ENCODE results near the gene PARM1.

Gene PARM1

DNA sequence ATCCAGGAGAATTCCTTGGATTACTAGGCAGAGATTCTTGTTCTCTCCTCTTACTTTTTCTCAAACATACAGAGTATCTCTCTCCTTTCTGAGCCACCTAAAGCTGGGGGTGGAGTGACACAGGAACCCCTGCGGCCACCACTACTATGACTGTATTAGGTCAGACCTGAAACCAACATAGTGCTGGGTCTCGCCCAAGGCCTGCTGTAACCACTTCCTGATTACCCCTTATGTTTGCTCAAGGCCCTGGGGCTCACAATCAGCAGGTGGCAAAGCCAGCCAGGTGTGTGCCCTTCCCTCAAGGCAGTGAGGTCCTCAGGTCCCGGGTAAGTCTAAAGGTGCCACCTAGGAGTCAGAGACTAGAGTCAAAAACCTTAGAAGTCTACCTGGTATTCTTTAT, 166.4 kb downstream of the PARM1 start:
- peaks cover 24% of the 10 kb centered on the region for H3K9me3 Mint-ChIP-seq
- no peak overlapping the region for H3K27ac Mint-ChIP-seq
- H3K4me1 Mint-ChIP-seq (ENCODE audit: low read depth): peaks cover 5% of the 10 kb centered on the region
- no peaks in the 10 kb centered on the region for H3K36me3 Mint-ChIP-seq (ENCODE audit: low read depth)
- no peak overlapping the region for H3K4me3 Mint-ChIP-seq
- no peaks in the 10 kb centered on the region for H3K27me3 Mint-ChIP-seq
